Common myeloid progenitor, CD34-positive (primary cell): ENCODE results near the gene CLN3.
"Not testable (repeated sequence)": the region's sequence is repeated elsewhere in the genome, so short reads cannot be mapped to it uniquely, and the experiment has no call there.

ENCODE experiments used
- CTCF ChIA-PET: fragments of 350-600 bp; sonication (Branson Sonifier 250); formaldehyde crosslinking; loops from one replicate; lab custom pipeline; 2021; ENCODE audit warnings: antibody characterized with exemption; lab: Charles Lee
- POLR2A ChIA-PET: fragments of 350-600 bp; sonication (Branson Sonifier 250); formaldehyde crosslinking; loops from one replicate; lab custom pipeline; 2021; ENCODE audit warnings: antibody characterized with exemption; lab: Charles Lee
- DNase-seq, 3 donors: peaks; one replicate each; pipeline versions ENCODE4 v3.0.0 to v3.0.0-alpha.2; 2013
- H3K27ac ChIP-seq, 2 experiments: 1 replicate in 1 of 2; 2 replicates in 1 of 2; pipeline ENCODE4 v1.7.0; 2013; ENCODE audit warnings: inconsistent platforms in 2 of 2, low read length in 2 of 2, mild to moderate bottlenecking in 2 of 2, low read depth in 1 of 2, moderate library complexity in 1 of 2; ENCODE audit not compliant: severe bottlenecking in 2 of 2, insufficient read depth in 1 of 2, poor library complexity in 1 of 2
- H3K27me3 ChIP-seq, 5 experiments: replicated peaks in 2 of 5; 1 replicate in 3 of 5; 2 replicates in 2 of 5; pipeline versions ENCODE4 v1.6.1 to v1.7.0; 2013; ENCODE audit warnings: low read length in 4 of 5, mild to moderate bottlenecking in 2 of 5, moderate library complexity in 2 of 5, inconsistent platforms in 1 of 5; ENCODE audit not compliant: insufficient read depth in 5 of 5, control insufficient read depth in 4 of 5
- H3K36me3 ChIP-seq, 4 experiments: 1 replicate in 2 of 4; 2 replicates in 2 of 4; pipeline versions ENCODE4 v1.6.1 to v1.7.0; 2013; ENCODE audit warnings: low read length in 3 of 4, control low read depth in 1 of 4, mild to moderate bottlenecking in 1 of 4; ENCODE audit not compliant: control insufficient read depth in 4 of 4, insufficient read depth in 4 of 4
- H3K4me1 ChIP-seq, 4 experiments: 1 replicate in 3 of 4; 2 replicates in 1 of 4; pipeline versions ENCODE4 v1.6.1 to v1.7.1; 2013; ENCODE audit warnings: low read length in 3 of 4, mild to moderate bottlenecking in 3 of 4, control low read depth in 1 of 4, inconsistent platforms in 1 of 4, moderate library complexity in 1 of 4; ENCODE audit not compliant: control insufficient read depth in 4 of 4, insufficient read depth in 4 of 4; ENCODE audit errors: control extremely low read depth in 1 of 4
- H3K4me3 ChIP-seq, 7 experiments: 1 replicate in 4 of 7; 2 replicates in 3 of 7; pipeline versions ENCODE4 v1.5.1 to v1.7.0; 2013; ENCODE audit warnings: mild to moderate bottlenecking in 7 of 7, low read length in 6 of 7, moderate library complexity in 6 of 7, inconsistent platforms in 2 of 7, low read depth in 2 of 7, control low read depth in 1 of 7; ENCODE audit not compliant: insufficient read depth in 4 of 7, control insufficient read depth in 1 of 7; ENCODE audit errors: extremely low read depth in 1 of 7
- H3K9me3 ChIP-seq, 5 experiments: 1 replicate in 4 of 5; 2 replicates in 1 of 5; pipeline versions ENCODE4 v1.6.1 to v1.7.1; 2013; ENCODE audit warnings: low read length in 4 of 5, mild to moderate bottlenecking in 2 of 5, inconsistent platforms in 1 of 5, low read depth in 1 of 5, moderate library complexity in 1 of 5; ENCODE audit not compliant: control insufficient read depth in 4 of 5, insufficient read depth in 2 of 5; ENCODE audit errors: control extremely low read depth in 1 of 5
- WGBS: methylation state at CpG from one replicate; pipeline ENCODE4 v1.1.5; 2013; ENCODE audit not compliant: insufficient coverage; 5-methylcytosine and 5-hydroxymethylcytosine counted together

CLN3 gene

GRCh38 chr16:28532940-28533647 lies 41.2 kb upstream of the CLN3 start:
- Histone ChIP-seq H3K4me1 (peaks cover 0 to 2% (median 0%) of the 10 kb centered on the region in 4 experiments), H3K4me3 (no peak overlapping the region), H3K27ac (no peak overlapping the region), H3K36me3 (no peaks in the 10 kb centered on the region), H3K9me3 (no peaks in the 10 kb centered on the region), H3K27me3 (no peaks in the 10 kb centered on the region)
- ChIA-PET CTCF (interaction anchor here (1.2 kb wide), 1 partner anchor 10 kb away, joined by 3 read pairs; no protein-coding TSS in a partner anchor), POLR2A (no interaction called here)
- DNase-seq: no peak
- 98% methylated on average over 4 of the region's 5 CpGs for WGBS

GRCh38 chr16:28531777-28532744 lies 40.2 kb upstream of the CLN3 start:
- H3K36me3 ChIP-seq: no peaks in the 10 kb centered on the region
- ChIA-PET POLR2A (no interaction called here), CTCF (interaction anchor here (0.6 kb wide), 1 partner anchor 12 kb away, joined by 4 read pairs; no protein-coding TSS in a partner anchor)
- H3K27me3 ChIP-seq: no peaks in the 10 kb centered on the region
- no peak for DNase-seq
- H3K4me1 ChIP-seq: peaks cover 0 to 2% (median 0%) of the 10 kb centered on the region in 4 experiments
- H3K27ac ChIP-seq: no peak overlapping the region
- H3K4me3 ChIP-seq: no peak overlapping the region
- H3K9me3 ChIP-seq: no peaks in the 10 kb centered on the region
- 96% methylated on average over 7 of the region's 9 CpGs for WGBS

- H3K36me3 ChIP-seq: no peaks in the 10 kb centered on the region
- no peak for DNase-seq
- H3K9me3 ChIP-seq: no peaks in the 10 kb centered on the region
- no peak overlapping the region for H3K4me3 ChIP-seq
- no peak overlapping the region for H3K27ac ChIP-seq
- CTCF ChIA-PET: no interaction called here
- H3K4me1 ChIP-seq: no peaks in the 10 kb centered on the region
- no peaks in the 10 kb centered on the region for H3K27me3 ChIP-seq
- POLR2A ChIA-PET: no interaction called here
Measured at GRCh38 chr16:28529124-28529523, 37.2 kb upstream of the CLN3 start.

- ChIA-PET POLR2A (no interaction called here), CTCF (no interaction called here)
- H3K4me1 ChIP-seq: no peaks in the 10 kb centered on the region
- H3K9me3 ChIP-seq: no peaks in the 10 kb centered on the region
- no peak overlapping the region for H3K4me3 ChIP-seq
- H3K36me3 ChIP-seq: no peaks in the 10 kb centered on the region
- no peak for DNase-seq
- no peak overlapping the region for H3K27ac ChIP-seq
- no peaks in the 10 kb centered on the region for H3K27me3 ChIP-seq
- 100% methylated on average over 4 of the region's 5 CpGs for WGBS
Measured at GRCh38 chr16:28528463-28528867, 36.6 kb upstream of the CLN3 start.

- no peak for DNase-seq
- 100% methylated on average over 2 of the region's 5 CpGs for WGBS
- H3K9me3 ChIP-seq: no peaks in the 10 kb centered on the region
- no peak overlapping the region for H3K4me3 ChIP-seq
- H3K27me3 ChIP-seq: no peaks in the 10 kb centered on the region
- H3K27ac ChIP-seq: no peak overlapping the region
- H3K4me1 ChIP-seq: no peaks in the 10 kb centered on the region
- ChIA-PET CTCF (no interaction called here), POLR2A (no interaction called here)
- no peaks in the 10 kb centered on the region for H3K36me3 ChIP-seq
Measured at GRCh38 chr16:28527985-28528384, 36.1 kb upstream of the CLN3 start.

- H3K36me3 ChIP-seq, H3K9me3 ChIP-seq, CTCF ChIA-PET, H3K27ac ChIP-seq, H3K4me1 ChIP-seq, POLR2A ChIA-PET, H3K4me3 ChIP-seq, DNase-seq, H3K27me3 ChIP-seq: not testable (repeated sequence)
- WGBS: 93% methylated on average over 5 of the region's 7 CpGs
Measured at GRCh38 chr16:28527100-28527785, 35.4 kb upstream of the CLN3 start.
